ENCODE measurements around the gene MLXIP.

The MLXIP gene

DNA sequence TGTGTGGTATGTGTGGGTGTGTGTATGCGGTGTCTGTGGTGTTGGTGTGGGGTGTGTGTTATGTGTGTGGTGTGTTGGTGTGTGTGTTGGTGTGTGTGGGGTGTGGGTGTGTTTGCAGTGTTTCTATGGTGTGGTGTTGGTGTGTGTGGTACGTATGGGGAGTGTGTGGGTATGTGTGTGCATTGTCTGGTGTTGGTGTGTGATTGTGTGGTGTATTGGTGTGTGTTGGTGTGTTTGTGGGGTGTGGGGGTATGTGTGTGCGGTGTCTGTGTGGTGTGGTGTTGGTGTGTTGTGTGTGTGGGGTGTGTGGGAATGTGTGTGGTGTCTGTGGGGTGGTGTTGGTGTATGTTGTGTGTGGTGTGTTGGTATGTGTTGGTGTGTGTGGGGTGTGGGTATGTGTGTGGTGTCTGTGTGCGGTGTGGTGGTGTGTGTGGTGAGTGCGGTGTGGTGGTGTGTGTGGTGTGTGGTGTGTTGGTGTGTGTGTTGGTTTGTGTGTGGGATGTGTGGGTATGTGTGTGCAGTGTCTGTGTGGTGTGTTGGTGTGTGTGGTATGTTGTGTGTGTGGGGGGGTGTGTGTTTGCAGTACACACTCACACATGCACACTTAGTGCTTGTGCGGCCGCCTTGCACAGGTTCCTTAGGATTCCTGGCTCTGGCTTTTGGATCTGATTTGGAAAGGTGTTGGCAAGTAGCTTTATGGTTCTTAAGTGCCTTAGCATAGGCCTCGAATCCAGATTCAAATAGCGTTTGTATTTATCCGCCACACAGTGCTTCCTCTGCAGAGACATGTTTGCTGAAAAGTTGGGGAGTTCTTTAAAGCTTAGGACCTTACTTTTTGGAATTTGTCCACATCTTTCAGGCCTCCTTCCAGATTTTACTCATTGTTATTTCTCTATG, 16.4 kb downstream of the MLXIP start:
- no peak for DNase-seq (ENCODE audit: low read depth, low spot score)
- H3K27ac ChIP-seq, result peak overlapping the region; percentile 57; the same call in 1 of the 2 replicates
- TF ChIP-seq POLR2AphosphoS5 (IDR thresholded peaks at IDR 0.05; ENCODE audit: borderline replicate concordance, low read depth, low read length), result no peak
- no peak for TF ChIP-seq EZH2 (IDR thresholded peaks at IDR 0.05)
- TF ChIP-seq FOXP2 (optimal IDR thresholded peaks at IDR 0.05; ENCODE audit: control extremely low read depth, extremely low read length, insufficient read depth), result no peak
- H3K9ac ChIP-seq (ENCODE audit: insufficient read length), result no peak overlapping the region
- H3K9me3 ChIP-seq (ENCODE audit: low read depth, low read length), result no peaks in the 10 kb centered on the region
- no peaks in the 10 kb centered on the region for H3K36me3 ChIP-seq (ENCODE audit: insufficient read depth, low read length)
- no peak overlapping the region for H3K4me3 ChIP-seq

DNA sequence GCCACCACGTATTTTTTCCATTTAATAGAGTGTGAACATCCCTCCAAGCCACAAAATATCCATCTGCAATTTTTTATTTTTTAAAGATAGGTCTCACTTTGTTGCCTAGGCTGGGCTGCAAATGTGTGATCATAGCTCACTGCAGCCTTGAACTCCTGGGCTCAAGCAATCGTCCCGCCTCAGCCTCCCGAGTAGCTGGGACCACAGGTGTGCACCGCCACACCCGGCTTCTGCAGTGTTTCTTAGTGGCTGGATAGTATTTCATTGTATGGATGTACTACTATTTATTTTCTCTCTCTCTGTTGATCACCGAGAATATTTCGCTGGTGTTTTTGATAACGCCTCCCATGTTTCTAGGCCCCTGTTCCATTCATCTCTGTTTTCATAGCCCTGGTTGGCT, 17.5 kb downstream of the MLXIP start:
- Histone ChIP-seq H3K27ac (no peak overlapping the region), H3K9ac (ENCODE audit: insufficient read length) (no peak overlapping the region), H3K36me3 (ENCODE audit: insufficient read depth, low read length) (no peaks in the 10 kb centered on the region), H3K4me3 (no peak overlapping the region), H3K9me3 (ENCODE audit: low read depth, low read length) (no peaks in the 10 kb centered on the region)
- no peak for DNase-seq (ENCODE audit: low read depth, low spot score)
- no peak for TF ChIP-seq EZH2 (IDR thresholded peaks at IDR 0.05)
- TF ChIP-seq FOXP2 (optimal IDR thresholded peaks at IDR 0.05; ENCODE audit: control extremely low read depth, extremely low read length, insufficient read depth), result no peak
- no peak for TF ChIP-seq POLR2AphosphoS5 (IDR thresholded peaks at IDR 0.05; ENCODE audit: borderline replicate concordance, low read depth, low read length)

DNA sequence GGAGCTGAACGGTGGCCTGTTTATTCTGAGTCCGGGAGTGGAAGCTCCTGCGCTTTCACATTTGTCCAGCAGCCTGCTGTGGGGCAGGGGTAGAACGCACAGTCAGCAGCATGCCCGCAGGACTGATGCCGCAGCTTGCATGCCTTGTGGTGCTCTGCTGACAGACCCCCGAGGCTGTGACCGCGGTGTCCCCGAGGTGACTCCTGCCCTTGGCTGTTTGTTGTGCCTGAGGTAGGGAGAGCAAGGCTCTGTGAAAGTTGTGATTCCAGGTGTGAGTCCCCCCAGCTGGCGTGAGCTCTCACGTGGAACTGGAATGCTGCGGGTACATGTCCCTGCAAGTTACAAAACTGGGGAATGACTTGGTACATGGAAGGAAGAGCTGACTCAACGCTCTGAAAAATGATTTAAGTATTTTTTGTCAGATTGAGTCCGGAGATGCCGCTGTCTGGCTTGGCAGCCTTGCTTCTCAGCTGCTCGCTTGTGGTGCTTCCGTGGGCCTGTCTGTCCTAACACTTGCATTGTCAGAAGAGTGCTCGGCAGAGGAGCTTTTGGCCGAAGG, 18.1 kb downstream of the MLXIP start:
- no peak overlapping the region for H3K9ac ChIP-seq (ENCODE audit: insufficient read length)
- DNase-seq (ENCODE audit: low read depth, low spot score), result no peak
- TF ChIP-seq EZH2 (IDR thresholded peaks at IDR 0.05) (no peak), FOXP2 (optimal IDR thresholded peaks at IDR 0.05; ENCODE audit: control extremely low read depth, extremely low read length, insufficient read depth) (no peak), POLR2AphosphoS5 (IDR thresholded peaks at IDR 0.05; ENCODE audit: borderline replicate concordance, low read depth, low read length) (no peak)
- H3K36me3 ChIP-seq (ENCODE audit: insufficient read depth, low read length), result no peaks in the 10 kb centered on the region
- no peak overlapping the region for H3K4me3 ChIP-seq
- no peaks in the 10 kb centered on the region for H3K9me3 ChIP-seq (ENCODE audit: low read depth, low read length)
- H3K27ac ChIP-seq, result no peak overlapping the region

DNA sequence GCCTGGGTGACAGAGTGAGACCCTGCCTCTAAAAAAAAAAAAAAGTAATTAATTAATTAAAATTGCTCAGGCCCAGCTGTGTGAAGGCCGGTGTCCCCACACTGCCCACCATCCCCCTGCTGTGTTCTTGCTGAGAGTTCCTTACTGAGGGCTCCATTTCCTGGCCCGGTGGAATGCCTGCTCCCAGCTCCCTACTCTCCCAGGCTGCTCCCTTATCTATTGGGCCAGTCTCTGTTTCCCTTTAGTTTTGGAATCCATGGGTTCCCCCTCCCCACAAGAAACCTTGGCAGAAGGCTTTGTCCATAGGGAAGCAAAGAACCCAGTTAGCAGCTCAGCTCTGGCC, 19.0 kb downstream of the MLXIP start:
- Histone ChIP-seq H3K9ac (ENCODE audit: insufficient read length) (no peak overlapping the region), H3K27ac (no peak overlapping the region)
- TF ChIP-seq EZH2 (IDR thresholded peaks at IDR 0.05) (no peak), FOXP2 (optimal IDR thresholded peaks at IDR 0.05; ENCODE audit: control extremely low read depth, extremely low read length, insufficient read depth) (no peak), POLR2AphosphoS5 (IDR thresholded peaks at IDR 0.05; ENCODE audit: borderline replicate concordance, low read depth, low read length) (no peak)

DNA sequence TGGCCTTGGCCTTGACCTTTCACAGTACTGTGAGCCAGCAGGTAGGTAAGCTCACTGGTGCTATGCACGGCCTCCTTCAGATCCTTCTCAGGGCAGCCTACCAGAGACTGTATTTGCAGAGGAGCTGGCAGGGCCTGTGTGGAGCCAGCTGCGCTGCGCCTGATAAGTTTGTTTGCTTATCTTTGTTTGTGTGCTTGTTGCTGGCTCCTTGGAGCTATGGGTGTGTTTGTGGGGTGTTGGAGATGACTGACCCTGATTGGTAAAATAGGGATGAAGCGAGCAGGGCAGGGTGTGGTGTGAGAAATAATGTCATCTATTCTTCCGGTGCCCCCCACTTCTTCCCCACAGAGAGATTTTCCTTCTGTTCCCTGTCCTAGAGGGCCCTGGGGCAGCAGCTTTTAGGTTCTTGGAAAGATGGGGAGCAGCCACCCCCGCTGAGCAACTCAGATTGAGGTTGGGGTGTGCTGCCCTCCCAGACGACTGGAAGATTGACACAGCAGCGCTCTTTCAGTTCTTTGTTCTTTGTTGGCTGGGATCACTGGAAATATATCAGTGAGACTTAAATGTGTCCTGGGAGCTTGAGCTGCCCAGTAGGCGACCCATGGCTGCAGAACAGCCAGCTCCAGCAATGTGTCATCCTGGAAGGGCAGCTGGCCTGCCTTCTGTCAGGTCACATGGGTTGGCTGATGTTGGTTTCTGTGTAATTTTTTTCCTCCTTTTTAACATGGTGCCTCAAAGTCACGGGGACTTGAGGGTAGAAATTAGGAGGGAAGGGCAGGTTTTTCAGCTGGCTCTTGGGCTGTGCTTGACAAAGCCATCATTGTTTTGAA, 19.6 kb downstream of the MLXIP start:
- Histone ChIP-seq H3K9ac (ENCODE audit: insufficient read length) (no peak overlapping the region), H3K9me3 (ENCODE audit: low read depth, low read length) (no peaks in the 10 kb centered on the region), H3K4me3 (no peak overlapping the region), H3K27ac (no peak overlapping the region), H3K36me3 (ENCODE audit: insufficient read depth, low read length) (no peaks in the 10 kb centered on the region)
- TF ChIP-seq FOXP2 (optimal IDR thresholded peaks at IDR 0.05; ENCODE audit: control extremely low read depth, extremely low read length, insufficient read depth), result no peak
- TF ChIP-seq POLR2AphosphoS5 (IDR thresholded peaks at IDR 0.05; ENCODE audit: borderline replicate concordance, low read depth, low read length), result no peak
- DNase-seq (ENCODE audit: low read depth, low spot score), result no peak

More for the DNA sequence above, 19.0 kb downstream of the MLXIP start:
- no peaks in the 10 kb centered on the region for H3K36me3 ChIP-seq (ENCODE audit: insufficient read depth, low read length)
- no peak overlapping the region for H3K4me3 ChIP-seq
- no peak for DNase-seq (ENCODE audit: low read depth, low spot score)
- H3K9me3 ChIP-seq (ENCODE audit: low read depth, low read length), result no peaks in the 10 kb centered on the region

DNA sequence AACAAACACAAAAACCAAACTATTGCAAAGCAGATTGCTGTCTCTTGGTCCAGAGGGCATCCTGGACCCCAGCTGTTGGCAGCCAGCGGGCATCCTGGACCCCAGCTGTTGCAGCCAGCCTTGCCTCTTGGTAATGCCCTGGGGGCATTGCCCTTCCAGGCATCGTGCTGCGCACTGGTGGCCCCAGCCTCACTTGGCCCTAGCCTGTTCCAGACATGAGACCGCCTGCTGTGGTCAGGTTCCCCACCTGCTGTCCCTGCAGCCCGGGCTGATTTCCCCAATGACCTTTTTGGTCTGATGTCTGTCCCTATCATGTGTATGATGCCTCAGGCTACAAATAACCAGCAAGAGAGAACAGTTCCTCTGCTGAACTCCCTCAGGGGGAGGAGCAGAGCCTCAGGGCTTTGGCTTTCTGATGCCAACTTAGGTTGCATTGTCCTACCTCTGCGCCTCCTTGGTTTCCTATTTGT, 20.8 kb downstream of the MLXIP start:
- DNase-seq (ENCODE audit: low read depth, low spot score), result no peak
- Histone ChIP-seq H3K27ac (no peak overlapping the region), H3K9ac (ENCODE audit: insufficient read length) (no peak overlapping the region)

DNA sequence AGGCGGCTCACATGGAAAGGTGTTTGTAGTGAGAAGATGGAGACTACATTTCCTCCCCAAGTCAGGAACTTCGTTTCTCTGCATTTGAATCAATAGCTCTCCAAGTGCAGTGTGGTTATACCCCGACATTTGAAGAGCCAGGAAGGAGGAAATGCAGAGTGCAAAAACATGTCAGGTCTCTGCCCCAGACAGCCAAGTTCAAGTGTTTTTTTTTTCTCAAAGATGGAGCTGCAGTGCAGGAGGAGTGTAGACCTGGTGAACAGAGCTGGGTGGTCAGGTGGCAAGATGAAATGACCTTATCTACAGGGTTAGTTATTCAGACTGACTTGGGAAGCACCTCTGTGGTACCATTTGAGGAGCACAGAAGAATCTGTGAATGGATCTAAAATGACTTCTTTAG, 21.3 kb downstream of the MLXIP start:
- DNase-seq (ENCODE audit: low read depth, low spot score), result no peak
- no peak overlapping the region for H3K9ac ChIP-seq (ENCODE audit: insufficient read length)
- no peaks in the 10 kb centered on the region for H3K9me3 ChIP-seq (ENCODE audit: low read depth, low read length)
- TF ChIP-seq FOXP2 (optimal IDR thresholded peaks at IDR 0.05; ENCODE audit: control extremely low read depth, extremely low read length, insufficient read depth) (no peak), EZH2 (IDR thresholded peaks at IDR 0.05) (no peak), POLR2AphosphoS5 (IDR thresholded peaks at IDR 0.05; ENCODE audit: borderline replicate concordance, low read depth, low read length) (no peak)
- no peaks in the 10 kb centered on the region for H3K36me3 ChIP-seq (ENCODE audit: insufficient read depth, low read length)
- H3K27ac ChIP-seq, result 0 out of 2 replicates have a peak overlapping the region, but pooled peaks have one; percentile 36
- H3K4me3 ChIP-seq, result no peak overlapping the region

More for the DNA sequence above, 20.8 kb downstream of the MLXIP start:
- TF ChIP-seq EZH2 (IDR thresholded peaks at IDR 0.05), result no peak
- no peak for TF ChIP-seq FOXP2 (optimal IDR thresholded peaks at IDR 0.05; ENCODE audit: control extremely low read depth, extremely low read length, insufficient read depth)
- TF ChIP-seq POLR2AphosphoS5 (IDR thresholded peaks at IDR 0.05; ENCODE audit: borderline replicate concordance, low read depth, low read length), result no peak
- Histone ChIP-seq H3K9me3 (ENCODE audit: low read depth, low read length) (no peaks in the 10 kb centered on the region), H3K36me3 (ENCODE audit: insufficient read depth, low read length) (no peaks in the 10 kb centered on the region), H3K4me3 (no peak overlapping the region)

DNA sequence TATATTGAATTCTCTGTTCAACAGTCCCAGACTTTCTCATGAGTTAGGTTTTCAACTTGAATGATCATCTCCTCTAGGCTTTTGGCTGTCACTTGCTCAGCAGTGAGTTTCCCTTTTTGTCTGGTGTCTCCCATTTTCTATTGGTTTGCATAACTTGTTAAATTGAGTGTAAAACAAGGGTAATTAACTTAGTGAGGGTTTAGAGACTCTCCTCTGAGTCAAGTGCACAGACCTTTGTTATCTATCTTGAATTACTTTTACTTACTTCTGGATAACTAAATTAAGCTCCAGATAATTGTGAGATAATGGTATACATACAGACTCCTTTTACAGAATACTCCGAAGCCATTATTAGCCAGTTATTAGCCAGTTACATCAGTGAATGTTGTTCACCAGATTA, 22.0 kb downstream of the MLXIP start:
- no peak for DNase-seq (ENCODE audit: low read depth, low spot score)
- TF ChIP-seq POLR2AphosphoS5 (IDR thresholded peaks at IDR 0.05; ENCODE audit: borderline replicate concordance, low read depth, low read length) (no peak), FOXP2 (optimal IDR thresholded peaks at IDR 0.05; ENCODE audit: control extremely low read depth, extremely low read length, insufficient read depth) (no peak), EZH2 (IDR thresholded peaks at IDR 0.05) (no peak)
- Histone ChIP-seq H3K36me3 (ENCODE audit: insufficient read depth, low read length) (no peaks in the 10 kb centered on the region), H3K9ac (ENCODE audit: insufficient read length) (no peak overlapping the region), H3K4me3 (no peak overlapping the region), H3K27ac (peak overlapping the region; percentile 36; the same call in 1 of the 2 replicates), H3K9me3 (ENCODE audit: low read depth, low read length) (no peaks in the 10 kb centered on the region)

Data from SK-N-MC (cell line).